ENCODE results near the gene MPO.

MPO gene

DNA sequence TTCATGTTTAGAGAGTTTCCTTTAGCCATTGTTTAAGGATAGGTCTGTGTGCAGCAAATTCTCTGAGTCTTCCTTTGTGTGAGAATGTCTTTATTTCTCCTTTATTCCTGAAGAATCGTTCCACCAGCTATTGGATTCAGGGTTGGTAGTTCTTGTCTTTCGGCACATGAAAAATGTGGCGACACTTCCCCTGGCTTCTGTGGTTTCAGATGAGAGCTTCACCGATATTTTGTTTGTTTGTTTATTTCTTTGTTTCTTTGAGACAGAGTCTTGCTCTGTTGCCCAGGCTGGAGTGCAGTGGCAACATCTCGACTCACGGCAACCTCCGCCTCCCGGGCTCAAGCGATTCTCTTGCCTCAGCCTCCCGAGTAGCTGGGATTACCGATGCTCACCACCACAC is 18.6 kb downstream of the MPO start:
- no peak for DNase-seq

GRCh38 chr17:58254803-58255202 is 25.9 kb downstream of the MPO start:
- no peak for DNase-seq

DNA sequence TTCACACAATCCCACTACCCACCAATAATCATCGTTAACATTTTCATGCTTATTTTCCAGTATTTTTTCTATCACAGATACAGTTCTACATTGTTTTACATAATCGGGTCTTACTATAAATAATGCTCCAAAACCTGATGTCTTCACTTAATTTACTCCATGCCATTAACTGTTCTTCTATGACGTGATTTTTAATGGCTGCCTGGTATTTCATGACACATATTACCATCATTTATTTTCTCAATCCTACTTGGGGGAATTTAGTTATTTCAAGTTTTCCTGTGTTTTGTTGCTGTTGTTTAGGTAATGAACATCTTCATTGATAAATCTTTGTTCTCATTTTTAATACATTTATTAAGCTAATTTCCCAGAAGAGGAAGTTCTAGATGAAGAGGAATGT is 27.7 kb downstream of the MPO start:
- no peak for DNase-seq

DNA sequence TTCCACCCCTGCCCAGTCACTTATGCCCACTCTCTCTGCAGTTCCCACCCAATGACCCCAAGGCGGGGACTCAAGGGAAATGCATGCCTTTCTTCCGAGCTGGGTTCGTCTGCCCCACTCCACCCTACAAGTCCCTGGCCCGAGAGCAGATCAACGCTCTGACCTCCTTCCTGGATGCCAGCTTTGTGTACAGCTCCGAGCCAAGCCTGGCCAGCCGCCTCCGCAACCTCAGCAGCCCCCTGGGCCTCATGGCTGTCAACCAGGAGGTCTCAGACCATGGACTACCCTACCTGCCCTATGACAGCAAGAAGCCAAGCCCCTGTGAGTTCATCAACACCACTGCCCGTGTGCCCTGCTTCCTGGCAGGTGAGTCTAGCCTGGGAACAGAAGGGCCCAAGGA is 28.6 kb downstream of the MPO start:
- no peak for DNase-seq

DNA sequence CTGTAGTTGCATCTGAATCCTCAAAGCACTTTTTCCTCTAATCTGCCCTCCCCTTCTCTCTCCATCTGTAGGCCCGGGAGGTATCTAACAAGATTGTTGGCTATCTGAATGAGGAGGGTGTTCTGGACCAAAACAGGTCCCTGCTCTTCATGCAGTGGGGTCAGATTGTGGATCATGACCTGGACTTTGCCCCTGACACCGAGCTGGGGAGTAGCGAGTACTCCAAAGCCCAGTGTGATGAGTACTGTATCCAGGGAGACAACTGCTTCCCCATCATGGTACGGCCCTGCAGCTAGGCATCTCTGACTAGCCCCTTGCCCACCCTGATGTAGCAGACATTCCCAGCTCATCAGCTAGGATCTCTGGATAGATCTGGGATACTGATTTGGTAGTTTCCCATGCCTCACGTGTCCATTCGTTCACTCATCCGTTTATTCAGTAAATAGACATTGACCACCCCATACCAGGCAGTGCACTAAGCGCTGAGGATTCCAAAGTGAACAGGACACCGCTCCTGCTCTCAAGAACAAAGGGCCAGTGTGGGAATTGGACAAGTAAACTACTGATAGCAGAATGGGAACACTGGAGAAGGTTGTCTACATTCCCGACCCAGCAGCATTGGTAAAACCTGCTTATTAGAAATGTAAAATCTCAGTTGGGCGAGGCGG is 30.3 kb downstream of the MPO start:
- no peak for DNase-seq

GRCh38 chr17:58249270-58250133 is 31.2 kb downstream of the MPO start:
- peak; percentile 48 to 63 for DNase-seq

GRCh38 chr17:58248955-58249269 is 31.8 kb downstream of the MPO start:
- no peak for DNase-seq

DNA sequence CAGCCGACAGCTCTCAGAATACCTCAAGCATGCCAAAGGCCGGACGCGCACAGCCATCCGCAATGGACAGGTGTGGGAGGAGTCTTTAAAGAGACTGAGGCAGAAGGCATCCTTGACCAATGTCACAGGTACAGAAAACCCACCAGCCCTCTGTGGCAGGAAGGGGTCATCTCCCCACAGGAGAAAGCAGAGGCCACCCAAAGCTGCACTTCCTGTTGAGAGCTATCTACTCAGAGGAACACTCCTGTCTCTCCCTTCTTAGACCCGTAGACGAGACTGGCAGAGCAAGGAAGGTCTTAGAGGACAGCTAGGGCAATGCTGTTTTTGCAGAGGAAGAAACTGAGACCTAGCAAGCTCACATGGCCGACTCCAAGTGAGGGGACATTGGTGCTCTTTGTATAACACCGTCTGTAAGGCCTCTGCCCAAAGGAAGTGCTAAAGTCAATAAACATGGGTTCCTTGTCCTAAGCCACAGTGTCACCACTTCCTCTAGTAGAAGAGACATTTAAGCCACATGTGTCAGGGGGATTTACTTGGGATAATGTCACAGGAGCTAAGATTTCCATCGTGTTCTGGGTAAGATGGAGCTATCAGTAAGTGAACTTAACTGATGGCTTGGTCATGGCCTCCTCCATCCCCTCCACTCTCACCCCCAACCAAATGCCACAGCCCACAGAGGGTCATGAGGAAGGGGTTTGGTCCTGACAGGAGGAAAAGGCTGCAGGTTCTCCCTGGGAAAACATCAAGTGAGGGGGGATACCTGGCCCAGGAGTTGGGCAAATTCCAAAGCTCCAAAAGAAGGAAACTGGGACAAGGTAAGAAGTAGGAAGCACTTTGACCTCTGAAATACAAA is 33.0 kb downstream of the MPO start:
- DNase-seq = no peak

- DNase-seq = no peak
Observed at GRCh38 chr17:58246781-58247180, 34.0 kb downstream of the MPO start.

- DNase-seq = no peak
Observed at GRCh38 chr17:58246104-58246740, 34.5 kb downstream of the MPO start.

- no peak for DNase-seq
Observed at GRCh38 chr17:58245428-58246103, 35.2 kb downstream of the MPO start.

GRCh38 chr17:58244963-58245362 is 35.8 kb downstream of the MPO start:
- no peak for DNase-seq

- DNase-seq = no peak
Observed at GRCh38 chr17:58242171-58242784, 38.5 kb downstream of the MPO start.

- DNase-seq = no peak
Observed at GRCh38 chr17:58239987-58240386, 40.7 kb downstream of the MPO start.

GRCh38 chr17:58238147-58238634 is 42.5 kb downstream of the MPO start, which contains the start of gene LPO:
LPO (plus strand) TSS chr17:58238584; CDS start chr17:58242980, 4,396 bp downstream.
- DNase-seq = no peak

GRCh38 chr17:58236394-58236793 is 44.3 kb downstream of the MPO start:
- DNase-seq = no peak

- DNase-seq = no peak
Observed at GRCh38 chr17:58235821-58236220, 44.9 kb downstream of the MPO start.

GRCh38 chr17:58234512-58234911 is 46.2 kb downstream of the MPO start:
- no peak for DNase-seq

- no peak for DNase-seq
Observed at GRCh38 chr17:58233543-58233942, 47.2 kb downstream of the MPO start.

GRCh38 chr17:58232707-58233156 is 48.0 kb downstream of the MPO start:
- peak in 1 of 2 donors; percentile 29 for DNase-seq

- no peak for DNase-seq
Observed at GRCh38 chr17:58231641-58232040, 49.1 kb downstream of the MPO start.

DNA sequence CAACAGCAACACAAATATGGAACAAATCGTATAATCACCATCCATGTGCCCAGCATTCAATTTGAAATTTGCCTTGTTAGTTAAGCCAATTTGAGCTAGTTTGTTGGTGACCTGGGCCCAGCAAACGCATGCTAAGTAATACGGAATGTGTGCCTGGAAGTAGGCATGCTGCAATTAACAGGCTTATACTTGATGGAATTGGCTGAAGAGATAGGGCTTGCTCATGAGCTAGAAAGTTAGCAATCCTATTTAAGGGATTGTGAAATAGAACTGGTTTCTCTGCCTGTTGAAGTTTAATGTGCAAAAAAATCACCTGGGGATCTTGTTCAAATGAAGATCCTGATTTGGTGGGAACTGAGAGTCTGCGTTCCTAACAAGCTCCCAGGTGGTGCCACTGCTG is 50.9 kb downstream of the MPO start:
- DNase-seq = no peak
